Germinal center (tissue), 1 donor: ENCODE measurements around the gene RAB10.
A peak's percentile ranks its signal among the peaks of the same experiment; 100 is the strongest.
"Not testable (repeated sequence)": the region's sequence is repeated elsewhere in the genome, so short reads cannot be mapped to it uniquely, and the experiment has no call there.

Experiments
- DNase-seq: peaks from one replicate; pipeline ENCODE4 v3.0.0; 2012; ENCODE audit warnings: mixed read lengths, low spot score

The RAB10 gene

DNA sequence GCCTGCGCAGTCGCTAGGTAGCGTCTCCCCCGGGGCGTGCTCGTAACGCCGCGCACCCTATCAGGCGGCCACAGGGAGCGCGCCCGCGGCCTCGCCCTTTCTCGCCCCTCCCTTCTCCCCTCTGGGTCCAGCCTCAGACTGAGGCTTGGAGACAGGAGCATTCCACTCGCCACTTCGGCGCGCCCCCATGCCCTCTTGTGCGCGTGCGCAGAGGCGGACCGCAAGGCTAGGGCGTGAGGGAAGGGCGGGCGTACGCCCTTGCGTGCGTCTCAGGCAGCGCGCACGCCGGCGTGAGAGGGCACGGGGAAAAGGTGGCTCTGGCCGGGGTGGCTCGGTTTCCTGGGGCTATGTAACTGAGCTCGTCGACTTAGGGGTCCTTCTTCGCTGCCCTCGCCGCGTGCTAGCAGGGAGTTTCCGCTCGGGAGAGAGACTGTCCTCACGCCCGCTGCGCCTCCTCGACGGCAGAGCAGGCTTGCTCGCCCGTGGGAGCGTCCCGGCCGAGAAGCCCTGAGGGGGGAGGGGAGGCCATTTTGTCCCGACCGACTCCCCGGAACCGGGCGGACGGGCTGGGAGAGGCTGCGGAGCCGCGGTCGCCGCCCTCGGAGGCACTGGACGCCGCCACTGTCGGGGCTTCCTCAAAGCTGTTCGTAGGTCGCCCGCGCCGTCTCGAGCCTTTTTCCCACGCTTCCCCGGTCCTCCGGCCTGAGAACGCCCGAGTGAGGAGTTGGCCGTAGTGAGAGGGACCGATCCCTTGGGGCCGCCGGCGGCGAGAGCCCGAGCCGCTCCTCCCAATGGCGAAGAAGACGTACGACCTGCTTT, at the start of gene RAB10:
RAB10 (plus strand) TSS at position 267 of the 819 bp plus-strand sequence; CDS start at position 792, 525 bp downstream.
- DNase-seq: peak; percentile 98

DNA sequence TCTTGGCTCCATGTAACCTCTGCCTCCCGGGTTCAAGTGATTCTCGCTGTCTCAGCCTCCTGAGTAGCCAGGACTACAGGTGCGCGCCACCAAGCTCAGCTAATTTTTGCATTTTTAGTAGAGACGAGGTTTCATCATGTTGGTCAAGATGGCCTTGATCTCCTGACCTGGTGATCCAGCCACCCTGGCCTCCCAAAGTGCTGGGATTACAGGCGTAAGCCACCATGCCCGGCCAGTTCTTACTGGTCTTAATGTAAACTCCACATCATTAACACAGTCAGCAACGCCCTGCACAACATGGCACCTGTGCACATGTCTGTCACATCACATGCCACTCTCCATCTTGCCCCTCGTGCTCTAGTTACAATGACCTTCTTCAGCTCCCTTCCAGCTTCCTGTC, 45.8 kb upstream of the RAB10 start:
- DNase-seq: no peak

DNA sequence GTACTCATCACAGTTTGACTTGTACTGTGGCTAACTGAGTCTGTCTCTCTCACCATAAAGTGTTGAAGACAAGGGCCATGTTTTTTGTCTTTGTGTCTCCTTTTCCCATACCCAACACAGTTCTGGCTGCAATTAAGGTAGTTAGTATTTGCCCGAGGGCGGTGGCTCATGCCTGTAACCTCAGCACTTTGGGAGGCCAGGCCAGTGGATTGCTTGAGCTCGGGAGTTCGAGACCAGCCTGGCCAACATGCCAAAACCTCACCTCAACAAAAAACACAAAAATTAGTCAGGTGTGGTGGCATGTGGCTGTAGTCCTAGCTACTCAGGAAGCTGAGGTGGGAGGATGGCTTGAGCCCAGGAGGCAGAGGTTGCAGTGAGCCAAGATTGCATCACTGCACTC, 44.7 kb upstream of the RAB10 start:
- DNase-seq: no peak

DNA sequence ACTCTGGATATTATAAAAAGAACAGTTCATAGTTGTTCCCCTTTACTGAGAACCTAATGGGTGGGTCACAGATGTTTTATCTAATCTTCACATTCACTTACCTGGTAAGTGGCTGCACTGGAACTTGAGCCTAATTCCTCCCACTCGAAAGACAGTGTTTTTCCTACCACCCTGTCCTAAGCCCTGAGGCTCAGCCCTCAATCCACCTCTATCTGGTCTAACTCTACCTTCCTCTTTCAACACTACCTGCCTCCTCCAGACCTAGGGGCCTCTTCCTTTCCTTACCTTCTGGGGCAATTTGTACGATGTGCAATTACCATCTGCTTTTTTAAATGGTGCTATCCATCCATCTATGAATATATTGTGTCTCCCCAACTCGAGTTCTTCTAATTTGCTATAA, 41.9 kb upstream of the RAB10 start:
- no peak for DNase-seq

DNA sequence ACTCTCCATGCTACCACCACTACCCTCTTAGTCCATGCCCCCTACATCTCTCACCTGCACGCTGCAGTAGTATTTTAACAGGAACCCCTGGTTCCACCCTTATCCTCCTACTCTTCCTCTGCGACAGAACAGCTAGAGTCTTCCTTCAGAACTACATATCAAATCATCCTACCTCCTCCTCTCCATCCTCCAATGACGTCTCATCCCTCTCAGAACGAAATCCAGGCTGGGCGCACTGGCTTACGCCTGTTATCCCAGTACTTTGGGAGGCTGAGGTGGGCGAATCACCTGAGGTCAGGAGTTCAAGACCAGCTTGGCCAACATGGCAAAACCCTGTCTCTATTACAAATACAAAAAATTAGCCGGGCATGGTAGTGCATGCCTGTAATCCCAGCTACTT, 41.3 kb upstream of the RAB10 start:
- no peak for DNase-seq

DNA sequence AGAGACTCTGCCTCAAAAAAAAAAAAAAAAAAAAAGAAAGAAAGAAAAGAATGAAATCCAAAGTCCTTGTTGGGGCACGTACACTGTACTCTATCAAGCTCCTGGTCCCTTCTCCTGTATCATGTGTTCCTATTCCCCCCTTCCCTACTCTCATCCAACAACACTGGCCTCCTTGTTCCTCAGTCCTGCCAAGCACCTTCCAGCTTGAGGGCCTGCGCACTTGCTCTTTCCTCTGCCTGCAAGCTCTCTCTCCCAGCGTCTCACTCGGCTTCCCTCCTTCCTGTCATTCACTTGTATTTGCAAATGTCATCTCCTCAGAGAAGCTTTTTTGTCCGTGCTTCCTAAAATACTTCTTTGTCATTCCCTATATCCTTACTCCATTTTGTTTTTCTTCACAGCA, 40.8 kb upstream of the RAB10 start:
- no peak for DNase-seq

DNA sequence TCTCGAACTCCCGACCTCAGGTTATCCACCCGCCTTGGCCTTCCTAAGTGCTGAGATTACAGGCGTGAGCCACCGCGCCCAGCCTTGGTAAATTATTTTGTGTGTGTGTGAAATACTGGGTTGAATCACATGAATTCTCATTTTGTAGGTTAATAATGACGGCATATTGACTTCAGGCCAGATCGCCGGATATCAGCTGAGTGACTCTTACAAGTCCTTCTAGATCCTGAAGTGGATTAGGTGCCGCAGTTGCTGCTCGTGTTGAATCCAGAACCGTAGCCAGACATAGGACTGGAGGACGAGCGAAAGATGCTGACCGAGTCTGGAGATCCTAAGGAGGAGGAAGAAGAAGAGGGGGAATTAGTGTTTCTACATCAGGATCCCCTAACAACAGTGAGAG, 39.4 kb upstream of the RAB10 start:
- DNase-seq: no peak

DNA sequence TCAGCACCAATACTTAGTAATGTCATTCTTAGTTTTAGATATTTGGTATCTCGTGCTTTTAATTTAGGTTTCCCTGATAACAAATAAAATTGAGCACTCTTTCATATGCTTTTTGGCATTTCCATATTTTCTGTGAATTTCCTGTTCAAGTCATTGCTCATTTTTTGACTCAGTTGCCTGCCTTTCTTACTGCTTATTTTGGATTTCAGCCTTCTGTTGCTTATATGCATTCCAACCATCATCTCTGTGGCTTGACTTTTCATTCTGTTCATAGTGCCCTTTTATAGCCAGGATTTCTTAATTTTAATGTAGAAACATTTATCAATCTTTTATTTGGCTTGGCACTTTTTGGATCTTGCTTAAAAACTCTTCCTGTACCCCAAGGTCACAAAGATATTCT, 37.0 kb upstream of the RAB10 start:
- no peak for DNase-seq

DNA sequence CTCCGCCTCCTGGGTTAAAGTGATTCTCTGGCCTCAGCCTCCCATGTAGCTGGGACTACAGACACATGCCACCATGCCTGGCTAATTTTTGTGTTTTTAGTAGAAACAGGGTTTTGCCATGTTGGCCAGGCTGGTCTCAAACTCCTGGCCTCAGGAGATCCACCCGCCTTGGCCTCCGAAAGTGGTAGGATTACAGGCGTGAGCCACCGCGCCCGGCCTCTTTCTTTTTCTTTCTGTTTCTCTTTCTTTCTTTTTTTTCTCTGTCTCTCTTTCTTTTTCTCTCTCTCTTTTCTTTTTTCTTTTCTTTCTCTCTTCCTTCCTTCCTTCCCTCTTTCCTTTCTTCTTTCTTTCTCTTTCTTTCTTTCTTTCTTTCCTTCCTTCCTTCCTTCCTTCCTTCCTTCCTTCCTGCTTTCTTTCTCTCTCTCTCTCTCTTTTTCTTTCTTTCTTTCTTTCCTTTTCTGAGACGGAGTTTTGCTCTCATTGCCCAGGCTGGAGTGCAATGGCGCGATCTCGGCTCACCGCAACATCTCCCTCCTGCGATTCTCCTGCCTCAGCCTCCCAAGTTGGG, 35.0 kb upstream of the RAB10 start:
- not testable (repeated sequence) for DNase-seq

DNA sequence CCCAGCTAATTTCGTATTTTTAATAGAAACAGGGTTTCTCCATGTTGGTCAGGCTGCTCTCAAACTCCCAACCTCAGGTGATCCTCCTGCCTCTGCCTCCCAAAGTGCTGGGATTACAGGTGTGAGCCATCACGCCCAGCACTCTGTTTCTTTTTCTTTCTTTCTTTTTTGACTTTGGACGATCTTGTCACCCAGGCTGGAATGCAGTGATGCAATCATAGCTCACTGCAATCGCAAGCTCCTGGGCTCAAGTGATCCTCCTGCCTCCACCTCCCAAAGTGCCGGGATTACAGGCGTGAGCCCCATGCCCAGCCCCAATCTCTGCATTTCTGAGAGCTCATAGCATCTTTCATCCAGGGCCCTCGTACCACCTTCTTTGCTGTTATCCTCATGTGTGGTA, 34.5 kb upstream of the RAB10 start:
- DNase-seq: not testable (repeated sequence)

DNA sequence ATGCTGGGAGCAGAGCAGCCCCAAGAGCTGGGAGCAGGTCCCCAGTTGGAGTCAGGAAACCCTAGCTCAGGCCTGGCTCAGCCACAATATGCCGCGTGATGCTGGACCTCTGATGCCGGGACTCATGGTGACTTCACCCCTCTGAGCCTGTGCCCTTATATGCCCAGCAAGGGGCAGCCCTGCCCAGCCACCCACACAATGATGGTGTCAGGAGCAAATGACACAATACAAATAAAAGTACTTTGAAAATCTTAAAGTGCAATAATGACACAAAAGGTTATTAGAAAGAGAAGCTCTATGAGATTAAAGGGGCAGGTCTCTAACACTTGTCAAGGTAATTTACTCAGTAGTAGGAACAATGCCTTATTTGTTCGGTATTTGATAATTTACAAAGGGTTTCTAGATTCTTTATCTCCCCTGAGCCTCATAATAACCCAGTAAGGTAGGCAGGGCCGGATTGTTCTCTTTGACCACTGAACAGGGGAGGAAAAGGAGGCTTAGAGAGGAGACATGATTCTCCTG, 33.3 kb upstream of the RAB10 start:
- no peak for DNase-seq

DNA sequence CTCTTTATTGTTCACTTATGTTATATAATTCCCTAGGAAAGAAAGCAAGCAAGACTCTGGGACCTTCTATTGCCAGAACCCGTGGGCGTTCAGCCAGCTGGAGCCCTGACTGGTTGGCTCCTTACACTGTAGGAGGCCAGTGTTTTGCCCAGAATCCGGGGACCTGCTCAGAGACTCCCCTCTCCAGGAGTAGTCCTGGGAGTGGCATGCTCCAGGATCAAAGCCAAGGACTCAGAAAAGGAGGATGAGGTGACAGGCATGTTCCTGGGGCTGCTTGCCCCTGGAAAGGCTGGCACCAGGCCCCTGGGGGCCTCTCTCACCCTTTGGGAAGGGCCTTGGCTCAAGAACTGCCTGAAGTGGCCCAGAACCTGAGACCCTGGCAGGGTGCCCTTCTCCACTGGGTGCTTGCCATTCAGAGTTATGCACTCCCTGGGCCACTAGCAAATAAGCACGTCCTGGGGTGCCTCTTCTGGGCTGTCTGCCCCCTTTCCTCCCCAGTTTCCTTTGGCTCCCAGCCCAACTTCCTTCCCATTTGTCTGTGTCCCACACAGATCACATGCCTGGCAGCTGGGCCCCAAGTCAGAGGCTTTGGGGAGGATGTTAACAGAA, 32.0 kb upstream of the RAB10 start:
- no peak for DNase-seq

DNA sequence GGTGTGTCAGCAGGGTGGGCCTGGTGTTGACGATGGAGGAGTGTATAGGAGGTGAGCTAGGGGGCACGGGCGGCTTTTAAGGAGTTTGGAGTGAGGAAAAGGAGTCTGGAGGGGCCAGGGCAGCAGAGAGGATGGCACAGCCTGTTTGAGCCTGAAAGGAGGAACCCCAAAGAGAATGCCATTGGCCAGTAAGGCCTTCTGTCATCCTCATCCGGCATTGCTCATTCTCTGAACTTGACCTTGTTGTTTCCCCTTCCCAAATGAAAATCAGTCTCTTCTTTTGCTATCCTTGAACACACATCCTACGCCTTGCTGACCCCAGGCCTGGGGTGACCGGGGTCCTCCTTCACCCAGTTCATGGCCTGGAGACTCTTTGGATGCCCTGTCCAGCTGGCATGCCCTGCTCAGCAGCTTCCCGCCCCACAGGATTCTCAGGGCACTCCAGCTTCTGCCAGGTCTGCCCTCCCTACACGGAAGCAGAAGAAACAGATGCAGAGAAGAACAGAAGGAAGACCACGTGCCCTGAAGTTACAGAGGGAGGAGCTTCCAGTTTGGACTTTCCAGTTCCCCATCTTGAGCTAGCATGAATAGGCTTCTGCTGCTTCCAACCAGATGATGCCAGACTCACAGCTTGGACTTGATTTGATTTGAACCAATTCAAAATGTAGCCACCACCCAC, 31.1 kb upstream of the RAB10 start:
- DNase-seq: no peak

DNA sequence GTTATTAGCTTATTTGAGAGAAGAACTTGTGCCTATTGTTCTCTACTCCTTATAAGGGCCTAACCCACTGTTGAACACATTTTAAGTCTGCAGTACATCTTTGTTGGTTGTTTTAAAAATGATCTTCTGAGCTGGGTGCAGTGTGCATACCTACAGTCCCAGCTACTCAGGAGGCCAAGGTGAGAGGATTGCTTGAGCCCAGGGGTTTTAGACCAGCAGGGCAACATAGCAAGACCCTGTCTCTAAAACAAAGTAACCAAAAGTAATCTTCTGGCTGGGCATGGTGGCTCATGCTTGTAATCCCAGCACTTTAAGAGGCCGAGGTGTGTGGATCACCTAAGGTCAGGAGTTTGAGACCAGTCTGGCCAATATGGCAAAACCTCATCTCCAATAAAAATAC, 25.8 kb upstream of the RAB10 start:
- no peak for DNase-seq

DNA sequence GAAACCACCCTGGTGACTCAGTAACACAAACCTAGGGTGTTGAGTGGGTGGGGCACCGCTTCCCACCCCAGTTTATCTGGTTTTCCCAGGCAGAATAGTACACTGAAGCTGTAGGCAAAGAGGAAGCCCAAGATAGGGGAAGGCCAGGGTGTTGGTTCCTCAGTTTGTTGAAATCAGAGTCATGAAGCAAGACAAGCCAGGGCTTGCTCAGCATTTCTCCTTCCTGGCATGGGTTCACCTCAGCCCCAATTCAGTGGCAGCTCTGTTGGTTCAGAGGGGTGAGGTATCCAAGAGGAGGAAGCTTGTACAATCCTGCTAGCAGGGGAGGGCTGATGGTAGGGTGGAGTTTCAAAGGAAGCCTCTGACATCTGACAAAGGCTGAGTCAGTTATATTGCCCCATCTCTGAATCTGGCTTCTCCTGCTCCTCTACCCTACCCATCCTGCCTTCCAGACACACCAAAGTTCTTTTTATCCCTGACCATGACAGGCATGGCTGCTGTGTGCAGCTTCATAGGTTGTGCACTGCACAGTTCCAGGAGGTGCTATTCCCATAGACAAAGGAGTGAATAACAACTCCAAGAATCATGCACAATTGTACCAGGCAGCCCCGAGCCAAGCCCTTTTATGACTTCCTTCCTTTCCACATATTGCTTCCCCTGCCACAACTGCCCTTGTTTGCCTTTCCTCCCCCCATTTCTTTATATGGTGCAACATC, 24.9 kb upstream of the RAB10 start:
- DNase-seq: no peak

DNA sequence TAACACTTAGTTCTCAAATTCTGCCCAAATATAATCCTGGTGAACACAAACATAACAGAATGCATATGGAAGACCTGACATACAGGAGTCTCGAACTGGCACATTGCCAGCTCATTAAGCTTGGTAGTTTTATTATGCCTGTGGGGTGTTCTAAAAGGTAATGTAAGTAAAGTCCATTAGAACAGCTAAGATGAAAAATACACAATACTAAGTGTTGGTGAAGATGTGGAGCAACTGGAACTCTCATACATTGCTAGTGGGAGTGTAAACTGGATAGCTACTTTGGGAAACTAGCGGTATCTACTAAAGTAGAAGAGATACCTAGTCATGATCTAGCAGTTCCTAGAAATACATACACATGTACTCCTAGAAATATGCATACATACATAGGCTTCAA, 24.3 kb upstream of the RAB10 start:
- DNase-seq: no peak

DNA sequence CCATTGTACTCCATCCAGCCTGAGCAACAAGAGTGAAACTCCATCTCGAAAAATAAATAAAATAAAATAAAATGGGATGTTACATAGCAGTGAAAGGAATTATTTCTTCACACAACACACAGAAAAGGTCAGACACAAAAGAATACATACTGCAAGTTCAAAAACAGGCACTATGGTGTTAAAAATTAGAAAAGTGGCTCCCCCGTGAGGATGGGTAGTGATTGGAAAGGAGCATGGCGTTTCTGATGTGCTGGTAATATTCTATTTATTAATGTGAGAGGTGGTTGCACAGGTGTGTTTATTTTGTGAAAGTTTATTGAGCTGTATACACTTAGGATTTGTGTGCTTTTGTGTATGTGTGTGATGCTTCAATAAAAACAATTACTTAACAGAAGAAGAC, 22.9 kb upstream of the RAB10 start:
- no peak for DNase-seq

DNA sequence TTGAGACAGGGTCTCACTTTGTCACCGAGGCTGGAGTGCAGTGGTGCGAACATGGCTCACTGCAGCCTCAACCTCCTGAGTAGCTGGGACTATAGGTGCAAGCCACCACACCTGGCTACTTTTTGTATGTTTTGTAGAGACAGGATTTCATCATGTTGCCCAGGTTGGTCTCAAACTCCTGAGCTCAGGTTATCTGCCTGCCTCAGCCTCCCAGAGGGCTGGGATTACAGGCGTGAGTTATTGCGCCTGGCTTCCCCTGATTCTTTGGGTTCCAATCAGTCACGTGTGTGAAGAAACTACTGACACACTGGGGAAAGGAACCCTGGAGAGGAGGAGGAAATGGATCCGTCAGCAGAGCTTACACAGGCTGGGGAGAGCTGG, 22.3 kb upstream of the RAB10 start:
- no peak for DNase-seq

DNA sequence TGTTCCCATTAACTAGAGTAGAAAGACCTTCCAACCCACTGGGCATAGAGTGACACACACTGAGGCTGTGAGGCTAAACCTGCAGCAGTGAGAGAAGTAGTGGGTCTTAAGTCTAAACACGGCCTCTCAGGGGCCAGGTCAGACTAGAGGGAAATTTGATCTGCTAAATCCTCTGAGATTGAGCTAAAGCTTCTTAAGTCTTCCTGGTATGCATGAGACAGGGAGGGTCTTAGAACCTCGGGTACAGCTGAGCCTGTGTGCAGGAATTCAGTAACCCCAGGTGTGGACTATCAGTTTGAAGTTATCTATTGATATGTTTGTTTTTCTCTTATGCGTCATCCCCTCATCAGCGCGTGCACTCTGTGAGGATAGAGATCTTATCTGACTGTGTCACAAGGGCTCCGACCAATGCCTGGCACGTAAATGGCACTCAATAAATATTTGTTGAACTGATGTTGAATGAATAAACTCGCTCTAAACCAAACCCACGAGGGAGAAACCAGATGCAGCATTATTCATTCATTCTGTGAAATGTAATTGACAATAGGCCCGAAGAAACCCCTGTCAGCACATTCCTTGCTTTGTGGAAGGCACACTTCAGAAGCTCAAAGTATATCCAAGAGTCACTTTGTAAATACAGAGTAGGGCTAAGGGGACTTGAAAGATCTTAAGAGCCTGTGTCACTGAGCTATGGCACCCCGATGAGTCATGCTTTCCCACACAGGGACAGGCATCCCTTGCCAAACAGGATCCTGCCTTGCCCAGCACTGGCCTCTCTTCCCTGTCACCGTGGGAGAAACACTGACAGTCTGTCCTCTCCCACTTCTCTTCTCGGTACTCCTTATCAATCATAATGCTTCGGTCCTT, 21.7 kb upstream of the RAB10 start:
- no peak for DNase-seq

DNA sequence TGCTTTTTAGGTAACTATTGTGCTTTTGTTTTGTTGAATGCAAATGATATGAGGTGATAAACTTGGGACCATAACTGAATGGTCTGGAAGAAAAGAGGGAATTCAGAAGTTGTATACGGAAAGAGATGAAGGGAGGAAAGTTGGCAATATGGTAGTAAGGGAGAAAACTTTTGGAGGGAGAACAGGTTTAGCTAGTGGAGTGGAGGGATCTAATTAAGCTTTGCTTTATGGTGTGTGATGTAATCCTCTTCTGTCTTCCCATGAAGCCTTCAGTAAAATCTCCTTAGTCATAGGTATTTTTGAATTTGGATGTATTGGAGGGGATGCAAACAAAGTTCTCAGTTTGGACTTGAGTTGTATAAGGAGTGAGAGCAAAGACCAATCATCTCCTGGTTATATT, 20.2 kb upstream of the RAB10 start:
- DNase-seq: no peak
